Activated T-cell treated with anti-CD3 and anti-CD28 coated beads, Interleukin-2, amount 50 U/mL, for 24 hours (primary cell): ENCODE data around the gene QPCTL.
A peak's percentile ranks its signal among the peaks of the same experiment; 100 is the strongest.
"Not testable (repeated sequence)": the region's sequence is repeated elsewhere in the genome, so short reads cannot be mapped to it uniquely, and the experiment has no call there.

Experiments
- DNase-seq: peaks from one replicate; pipeline ENCODE4 v3.0.0-alpha.2; 2020
- H3K27ac Mint-ChIP-seq: 2 replicates; pipeline ENCODE4 v1.8.0; 2020; ENCODE audit warnings: mild to moderate bottlenecking, mixed read lengths
- H3K27me3 Mint-ChIP-seq: 2 replicates; pipeline ENCODE4 v1.8.0; 2020; ENCODE audit warnings: mixed read lengths
- H3K36me3 Mint-ChIP-seq: 2 replicates; pipeline ENCODE4 v1.8.0; 2020; ENCODE audit warnings: low read depth, mixed read lengths
- H3K4me1 Mint-ChIP-seq: 2 replicates; pipeline ENCODE4 v1.8.0; 2020; ENCODE audit warnings: low read depth, mixed read lengths
- H3K4me3 Mint-ChIP-seq: 2 replicates; pipeline ENCODE4 v1.8.0; 2020; ENCODE audit warnings: mild to moderate bottlenecking, moderate library complexity, mixed read lengths
- H3K9me3 Mint-ChIP-seq: 2 replicates; pipeline ENCODE4 v1.8.0; 2020; ENCODE audit warnings: mixed read lengths

Gene QPCTL

DNA sequence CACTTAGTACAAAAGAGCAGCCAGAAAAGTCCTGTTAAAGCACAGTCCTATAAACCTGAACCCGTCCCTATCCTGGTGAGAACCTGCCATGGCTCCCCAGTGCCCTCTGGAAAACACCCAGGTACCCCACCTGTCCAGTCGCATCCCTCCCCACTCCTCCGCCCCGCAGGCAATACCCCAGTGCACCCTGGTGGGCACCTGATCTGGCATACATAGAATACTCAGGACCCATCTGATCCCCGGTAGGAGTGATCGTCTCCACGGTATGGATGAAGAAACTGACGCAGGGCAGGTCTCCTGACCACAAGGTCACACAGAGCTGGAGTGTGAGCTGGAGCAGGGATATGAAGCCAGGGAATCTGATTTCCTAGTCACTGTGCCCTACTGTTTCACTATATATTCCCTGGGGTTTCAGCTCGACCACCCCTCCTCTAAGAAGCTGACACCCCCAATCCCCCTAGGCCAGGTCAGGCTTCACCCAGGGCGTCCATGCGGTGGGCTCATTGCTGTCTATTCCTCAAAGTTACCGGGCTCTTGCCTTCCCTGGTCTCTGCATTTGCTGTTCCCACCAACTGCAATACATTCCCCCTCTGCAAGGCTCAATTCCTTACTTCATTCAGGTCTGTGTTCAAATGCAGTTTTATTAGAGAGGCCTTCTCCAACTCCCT is 25.7 kb downstream of the QPCTL start:
- Mint-ChIP-seq H3K4me3 (peak overlapping the region; percentile 93), H3K4me1 (peaks cover 51% of the 10 kb centered on the region), H3K27ac (peak overlapping the region; percentile 99), H3K36me3 (peaks cover 57% of the 10 kb centered on the region), H3K9me3 (no peaks in the 10 kb centered on the region), H3K27me3 (no peaks in the 10 kb centered on the region)
- no peak for DNase-seq

DNA sequence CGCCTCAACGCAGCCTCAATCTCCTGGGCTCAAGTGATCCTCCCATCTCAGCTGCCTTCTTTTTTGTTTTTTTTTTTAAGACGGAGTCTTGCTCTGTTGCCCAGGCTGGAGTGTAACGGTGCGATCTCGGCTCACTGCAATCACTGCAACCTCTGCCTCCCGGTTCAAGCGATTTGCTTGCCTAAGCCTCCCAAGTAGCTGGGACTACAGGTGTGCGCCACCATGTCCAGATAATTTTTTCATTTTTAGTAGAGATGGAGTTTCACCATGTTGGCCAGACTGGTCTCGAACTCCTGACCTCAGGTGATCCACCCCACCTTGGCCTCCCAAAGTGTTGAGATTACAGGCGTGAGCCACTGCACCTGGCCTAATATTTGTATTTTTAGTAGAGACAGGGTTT is 27.6 kb downstream of the QPCTL start:
- peaks cover 50% of the 10 kb centered on the region for H3K4me1 Mint-ChIP-seq
- peak overlapping the region; percentile 61 for H3K27ac Mint-ChIP-seq
- H3K27me3 Mint-ChIP-seq, DNase-seq, H3K9me3 Mint-ChIP-seq, H3K4me3 Mint-ChIP-seq: not testable (repeated sequence)
- peaks cover 63% of the 10 kb centered on the region for H3K36me3 Mint-ChIP-seq

DNA sequence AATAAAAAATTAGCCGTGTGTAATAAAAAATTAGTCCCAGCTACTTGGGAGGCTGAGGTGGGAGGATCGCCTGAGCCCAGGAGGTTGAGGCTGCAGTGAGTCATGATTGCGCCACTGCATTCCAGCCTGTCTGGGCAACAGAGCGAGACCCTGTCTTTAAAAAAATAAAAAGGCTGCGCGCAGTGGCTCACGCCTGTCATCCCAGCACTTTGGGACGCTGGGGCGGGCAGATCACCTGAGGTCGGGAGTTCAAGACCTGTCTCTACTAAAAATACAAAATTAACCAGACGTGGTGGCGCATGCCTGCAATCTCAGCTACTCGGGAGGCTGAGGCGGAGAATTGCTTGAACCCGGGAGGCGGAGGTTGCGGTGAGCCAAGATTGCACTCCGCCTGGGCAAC is 36.2 kb downstream of the QPCTL start:
- not testable (repeated sequence) for DNase-seq, H3K4me3 Mint-ChIP-seq, H3K9me3 Mint-ChIP-seq, H3K27me3 Mint-ChIP-seq, H3K27ac Mint-ChIP-seq
- Mint-ChIP-seq H3K4me1 (peaks cover 43% of the 10 kb centered on the region), H3K36me3 (peaks cover 35% of the 10 kb centered on the region)

DNA sequence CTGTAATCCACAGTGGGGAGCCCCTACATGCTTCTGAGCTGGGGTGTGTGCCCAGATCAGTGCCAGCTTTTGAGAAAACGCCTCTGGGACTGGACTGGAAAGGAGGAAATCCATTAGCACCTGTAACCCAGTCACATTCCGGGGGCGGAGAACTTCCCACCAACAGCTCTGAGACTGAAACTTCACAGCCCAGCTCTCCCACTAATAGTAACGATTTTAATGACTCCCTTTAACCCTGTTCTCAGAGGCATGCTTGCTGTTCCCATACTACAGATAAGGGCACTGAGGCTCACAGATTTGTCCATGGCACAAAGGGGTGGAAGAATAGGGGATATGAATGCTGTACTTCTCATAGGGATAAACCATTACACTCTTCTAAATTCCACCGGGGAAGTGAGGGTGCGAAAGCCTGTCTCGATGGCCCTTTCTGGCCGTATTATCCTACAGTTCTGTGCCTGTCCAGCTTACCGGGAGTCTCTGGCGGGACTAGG is 37.4 kb downstream of the QPCTL start:
- Mint-ChIP-seq H3K36me3 (peaks cover 28% of the 10 kb centered on the region), H3K4me1 (peaks cover 36% of the 10 kb centered on the region), H3K27me3 (no peaks in the 10 kb centered on the region), H3K4me3 (peak overlapping the region; percentile 93), H3K27ac (peak overlapping the region; percentile 90), H3K9me3 (no peaks in the 10 kb centered on the region)
- DNase-seq: peak; percentile 45

DNA sequence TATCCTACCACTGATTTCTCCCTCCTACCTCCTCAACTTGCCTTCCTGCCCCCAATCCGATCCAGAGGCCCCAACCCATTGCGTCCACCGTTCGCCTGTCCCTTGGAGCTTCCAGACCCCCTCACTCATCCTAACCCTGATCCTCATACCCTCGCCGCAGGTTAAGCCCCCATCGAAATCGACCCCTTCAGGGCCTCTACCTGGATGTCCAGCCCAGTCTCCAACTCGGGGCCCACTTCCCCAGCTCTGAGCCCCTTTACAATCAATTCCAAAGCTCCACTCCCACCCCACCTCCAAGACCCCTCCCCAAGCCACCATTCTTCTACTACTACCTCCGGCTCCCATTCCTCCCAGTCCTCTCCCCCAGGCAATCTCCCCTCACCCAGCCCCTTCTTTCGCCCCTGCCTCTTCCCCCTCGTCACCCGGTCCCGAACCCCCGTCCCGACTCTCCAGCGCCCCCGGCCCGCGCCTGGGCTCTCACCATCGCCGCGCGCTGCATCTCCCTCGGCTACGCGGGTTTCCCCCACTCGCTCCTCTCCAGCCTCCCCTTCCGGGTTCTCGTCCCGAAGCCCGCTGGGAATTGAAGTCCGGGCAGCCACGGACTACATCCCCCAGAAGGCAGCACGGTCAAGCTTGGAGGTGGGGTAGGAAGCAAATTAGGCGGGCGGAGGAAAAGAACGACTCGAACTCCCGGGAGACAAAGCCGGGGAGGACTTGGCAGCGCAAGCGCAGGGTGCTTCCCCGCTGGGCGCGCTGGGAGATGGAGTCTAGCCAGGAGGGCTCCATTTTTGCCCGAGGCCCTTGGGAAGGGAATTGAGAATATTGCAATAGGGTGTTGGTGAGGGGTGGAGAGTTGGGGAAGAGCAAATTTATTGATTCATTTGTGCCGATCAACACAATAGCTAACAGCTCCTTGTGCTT is 38.2 kb downstream of the QPCTL start, which contains the start of gene FBXO46:
Gene FBXO46 (minus strand): TSS at position 529 of the 921 bp plus-strand sequence. CDS start 17,401 bp downstream, outside the sequence.
- H3K9me3 Mint-ChIP-seq: no peaks in the 10 kb centered on the region
- H3K4me1 Mint-ChIP-seq: peaks cover 36% of the 10 kb centered on the region
- H3K4me3 Mint-ChIP-seq: peak within 1 kb of the TSS; percentile 93
- no peaks in the 10 kb centered on the region for H3K27me3 Mint-ChIP-seq
- peaks cover 24% of the 10 kb centered on the region for H3K36me3 Mint-ChIP-seq
- DNase-seq: peak; percentile 93
- peak within 1 kb of the TSS; percentile 90 for H3K27ac Mint-ChIP-seq

DNA sequence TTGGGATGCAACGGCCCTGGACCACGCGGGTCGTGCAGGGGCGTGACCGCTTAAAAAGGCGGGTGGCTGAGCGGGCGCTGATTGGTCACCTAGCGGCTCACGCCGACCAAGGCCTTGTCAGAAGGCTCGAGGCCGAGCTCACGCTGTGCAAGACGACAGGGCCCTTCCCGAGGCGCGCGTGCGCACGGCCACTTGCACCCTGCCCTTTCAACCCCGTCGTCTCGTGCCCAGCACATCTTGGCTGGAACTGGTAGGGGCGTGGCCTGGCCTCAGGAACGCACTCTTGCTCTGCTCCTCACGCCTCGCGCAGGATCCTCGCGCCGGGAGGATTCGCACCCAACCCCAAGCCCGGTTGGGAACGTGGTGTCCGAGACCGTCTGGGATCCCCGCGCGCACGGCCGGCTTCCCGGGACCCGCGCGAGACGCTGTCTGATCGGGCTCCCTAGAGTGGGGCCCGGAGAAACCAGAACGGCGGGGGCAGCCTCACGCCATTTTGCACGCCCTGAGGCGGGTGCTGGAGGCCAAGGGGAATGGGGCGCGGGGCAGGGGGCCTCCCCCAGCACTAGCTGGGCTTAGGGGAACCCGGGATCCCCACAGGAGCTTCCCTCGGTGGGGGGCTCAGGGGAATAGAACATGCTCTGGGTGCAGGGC is 40.8 kb downstream of the QPCTL start, which contains the start of gene MEIOSIN:
Gene MEIOSIN (plus strand): TSS at position 280 of the 651 bp plus-strand sequence. CDS start 1,938 bp downstream, outside the sequence.
- H3K9me3 Mint-ChIP-seq: no peaks in the 10 kb centered on the region
- no peak within 1 kb of the TSS for H3K27ac Mint-ChIP-seq
- H3K4me3 Mint-ChIP-seq: no peak within 1 kb of the TSS
- H3K27me3 Mint-ChIP-seq: no peaks in the 10 kb centered on the region
- no peak for DNase-seq
- H3K36me3 Mint-ChIP-seq: peaks cover 10% of the 10 kb centered on the region
- peaks cover 18% of the 10 kb centered on the region for H3K4me1 Mint-ChIP-seq

DNA sequence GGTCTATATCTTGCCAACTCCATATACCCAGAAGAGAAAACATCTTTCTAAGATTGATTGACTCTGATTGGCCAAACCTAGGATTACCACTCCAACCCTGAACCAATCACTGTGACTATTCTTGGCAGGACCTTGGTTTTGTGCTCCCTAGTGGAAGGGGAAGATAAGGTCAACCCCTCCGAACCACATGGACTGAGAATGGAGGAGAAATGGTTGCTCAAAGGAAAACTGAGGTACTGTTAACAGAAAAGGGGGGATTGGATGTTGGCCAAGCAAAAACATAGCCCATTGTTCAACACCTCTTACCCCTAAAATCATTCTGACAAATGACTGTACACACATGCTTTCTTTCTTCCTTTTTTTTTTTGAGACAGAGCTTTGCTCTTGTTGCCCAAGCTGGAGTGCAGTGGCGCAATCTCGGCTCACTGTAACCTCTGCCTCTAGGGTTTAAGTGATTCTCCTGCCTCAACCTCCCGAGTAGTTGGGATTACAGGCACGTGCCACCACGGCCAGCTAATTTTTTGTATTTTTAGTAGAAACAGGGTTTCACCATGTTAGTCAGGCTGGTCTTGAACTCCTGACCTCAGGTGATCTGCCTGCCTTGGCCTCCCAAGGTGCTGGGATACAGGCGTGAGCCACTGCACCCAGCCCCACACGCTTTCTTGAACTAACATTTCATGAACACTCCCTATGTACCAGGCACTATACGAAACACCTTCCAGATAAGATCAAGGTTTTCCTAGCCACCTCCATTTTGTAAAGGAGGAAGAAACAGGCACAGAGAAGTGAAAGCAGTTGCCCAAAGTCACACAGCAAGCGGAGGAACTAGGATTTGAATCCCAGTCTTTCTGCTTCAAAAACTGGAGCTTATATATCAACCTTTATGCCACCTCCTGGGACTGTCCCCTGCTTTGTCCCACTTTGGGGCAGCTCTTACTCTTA is 47.3 kb downstream of the QPCTL start:
- DNase-seq: no peak
- Mint-ChIP-seq H3K4me3 (no peak overlapping the region), H3K4me1 (no peaks in the 10 kb centered on the region), H3K27ac (no peak overlapping the region), H3K9me3 (no peaks in the 10 kb centered on the region), H3K36me3 (no peaks in the 10 kb centered on the region), H3K27me3 (peaks cover 5% of the 10 kb centered on the region)

DNA sequence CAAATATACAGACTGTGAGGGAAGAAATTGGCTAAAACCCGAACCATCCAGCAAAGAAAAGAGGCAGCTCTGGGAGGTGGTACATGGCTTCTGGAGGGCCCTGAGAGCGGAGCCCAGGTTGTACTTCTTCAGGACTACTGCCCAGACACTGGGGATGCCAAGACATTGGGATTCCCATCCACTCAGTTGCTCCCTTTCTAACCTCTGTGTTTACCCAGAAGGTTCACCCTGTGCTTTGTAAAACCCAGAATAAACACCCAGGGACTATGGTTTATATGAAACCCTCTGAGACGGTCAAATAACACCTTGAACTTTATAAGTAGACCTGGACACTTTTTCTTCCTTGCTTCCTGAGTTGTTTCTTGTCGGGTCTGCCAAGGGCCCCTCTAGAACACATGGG is 50.5 kb downstream of the QPCTL start:
- Mint-ChIP-seq H3K27ac (no peak overlapping the region), H3K9me3 (no peaks in the 10 kb centered on the region), H3K4me3 (no peak overlapping the region), H3K27me3 (peaks cover 8% of the 10 kb centered on the region), H3K4me1 (no peaks in the 10 kb centered on the region), H3K36me3 (no peaks in the 10 kb centered on the region)
- DNase-seq: no peak

DNA sequence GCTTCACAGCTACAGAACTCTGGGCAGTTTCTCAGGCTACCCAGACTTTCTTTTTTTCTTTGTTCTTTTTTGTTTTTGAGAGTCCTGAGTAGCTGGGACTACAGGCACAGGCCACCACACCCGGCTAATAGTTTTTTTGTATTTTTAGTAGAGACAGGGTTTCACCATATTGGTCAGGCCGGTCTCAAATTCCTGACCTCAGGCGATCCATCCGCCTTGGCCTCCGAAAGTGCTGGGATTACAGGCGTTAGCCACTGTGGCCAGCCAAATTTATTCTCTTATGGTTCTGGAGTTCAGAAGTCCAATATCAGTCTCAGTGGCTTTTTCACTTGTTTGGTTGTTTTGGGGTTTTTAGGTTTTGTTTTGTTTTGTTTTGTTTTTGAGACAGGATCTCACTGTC is 53.1 kb downstream of the QPCTL start:
- H3K27me3 Mint-ChIP-seq: peaks cover 8% of the 10 kb centered on the region
- DNase-seq: no peak
- H3K4me1 Mint-ChIP-seq: no peaks in the 10 kb centered on the region
- no peaks in the 10 kb centered on the region for H3K9me3 Mint-ChIP-seq
- no peak overlapping the region for H3K4me3 Mint-ChIP-seq
- H3K27ac Mint-ChIP-seq: no peak overlapping the region
- H3K36me3 Mint-ChIP-seq: no peaks in the 10 kb centered on the region

DNA sequence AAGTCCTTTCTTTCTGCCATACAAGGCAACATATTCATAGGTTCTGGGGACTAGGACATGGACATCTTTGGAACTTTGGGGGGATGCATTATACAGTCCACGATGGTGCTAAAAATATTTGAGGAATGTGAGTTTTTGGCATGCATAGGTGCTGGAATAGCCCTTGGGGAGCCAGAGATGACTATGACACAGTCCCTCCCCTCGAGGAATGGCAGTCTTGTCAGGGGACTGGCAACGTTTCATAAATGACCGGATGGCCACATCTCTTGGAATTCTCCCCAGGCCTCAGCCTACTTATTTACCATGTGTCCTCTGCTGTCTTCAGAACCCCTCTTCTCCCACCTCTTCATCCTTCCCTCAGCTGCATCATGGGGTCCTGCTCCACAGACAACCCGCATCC is 54.4 kb downstream of the QPCTL start:
- no peaks in the 10 kb centered on the region for H3K36me3 Mint-ChIP-seq
- H3K27me3 Mint-ChIP-seq: peaks cover 8% of the 10 kb centered on the region
- no peak for DNase-seq
- no peaks in the 10 kb centered on the region for H3K4me1 Mint-ChIP-seq
- no peak overlapping the region for H3K4me3 Mint-ChIP-seq
- no peak overlapping the region for H3K27ac Mint-ChIP-seq
- no peaks in the 10 kb centered on the region for H3K9me3 Mint-ChIP-seq

DNA sequence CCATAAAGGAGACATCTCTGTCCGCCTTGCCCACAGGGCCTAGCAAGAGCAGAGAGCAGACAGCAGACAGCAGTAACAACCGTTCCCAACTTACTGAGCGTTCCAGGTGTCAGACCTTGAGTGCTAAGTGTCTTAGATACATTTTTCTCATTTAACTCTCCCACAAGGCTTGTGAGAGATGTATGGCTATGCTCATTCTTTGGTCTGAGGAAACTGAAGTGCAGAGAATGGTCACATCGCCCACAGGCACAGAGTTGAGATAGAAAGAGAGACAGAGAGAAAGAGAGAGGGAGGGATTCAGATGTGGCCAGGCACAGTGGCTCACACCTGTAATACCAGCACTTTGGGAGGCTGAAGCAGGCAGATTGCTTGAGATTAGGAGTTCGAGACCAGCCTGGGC is 55.0 kb downstream of the QPCTL start:
- H3K36me3 Mint-ChIP-seq: no peaks in the 10 kb centered on the region
- DNase-seq: no peak
- H3K9me3 Mint-ChIP-seq: no peaks in the 10 kb centered on the region
- H3K4me3 Mint-ChIP-seq: no peak overlapping the region
- no peaks in the 10 kb centered on the region for H3K4me1 Mint-ChIP-seq
- peaks cover 5% of the 10 kb centered on the region for H3K27me3 Mint-ChIP-seq
- H3K27ac Mint-ChIP-seq: no peak overlapping the region

DNA sequence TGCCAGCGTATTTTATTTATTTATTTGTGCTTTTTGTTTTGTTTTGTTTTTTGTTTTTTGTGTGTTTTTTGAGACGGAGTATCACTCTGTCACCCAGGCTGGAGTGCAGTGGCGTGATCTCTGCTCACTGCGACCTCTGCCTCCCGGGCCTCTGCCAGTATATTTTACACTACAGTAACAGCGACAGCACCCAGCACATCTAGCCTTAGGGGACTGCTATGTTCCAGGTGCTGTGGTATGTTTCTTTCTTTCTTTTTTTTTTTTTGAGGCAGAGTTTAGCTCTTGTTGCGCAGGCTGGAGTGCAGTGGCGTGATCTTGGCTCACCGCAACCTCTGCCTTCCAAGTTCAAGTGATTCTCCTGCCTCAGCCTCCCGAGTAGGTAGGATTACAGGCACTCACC is 59.0 kb downstream of the QPCTL start:
- not testable (repeated sequence) for H3K4me1 Mint-ChIP-seq, H3K9me3 Mint-ChIP-seq, DNase-seq, H3K36me3 Mint-ChIP-seq, H3K27me3 Mint-ChIP-seq, H3K27ac Mint-ChIP-seq, H3K4me3 Mint-ChIP-seq

DNA sequence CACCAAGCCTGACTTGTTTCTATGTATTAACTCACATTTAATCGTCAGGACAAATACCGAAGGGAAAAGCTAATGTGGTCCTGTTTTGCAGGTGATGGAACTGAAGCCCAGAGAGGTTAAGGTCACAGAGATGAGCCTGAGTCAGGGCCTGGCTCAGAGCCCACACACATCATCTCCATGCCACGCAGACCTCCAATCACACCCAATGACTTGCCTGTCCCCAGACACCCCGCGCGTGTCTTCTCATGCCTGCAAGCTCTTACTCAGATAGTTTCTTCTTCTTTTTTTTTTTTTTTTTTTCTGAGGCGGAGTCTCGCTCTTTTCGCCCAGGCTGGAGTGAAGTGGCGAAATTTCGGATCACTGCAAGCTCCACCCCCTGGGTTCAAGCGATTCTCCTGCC is 60.2 kb downstream of the QPCTL start:
- H3K9me3 Mint-ChIP-seq: no peaks in the 10 kb centered on the region
- DNase-seq: no peak
- H3K36me3 Mint-ChIP-seq: no peaks in the 10 kb centered on the region
- no peaks in the 10 kb centered on the region for H3K27me3 Mint-ChIP-seq
- H3K4me3 Mint-ChIP-seq: no peak overlapping the region
- no peak overlapping the region for H3K27ac Mint-ChIP-seq
- no peaks in the 10 kb centered on the region for H3K4me1 Mint-ChIP-seq

DNA sequence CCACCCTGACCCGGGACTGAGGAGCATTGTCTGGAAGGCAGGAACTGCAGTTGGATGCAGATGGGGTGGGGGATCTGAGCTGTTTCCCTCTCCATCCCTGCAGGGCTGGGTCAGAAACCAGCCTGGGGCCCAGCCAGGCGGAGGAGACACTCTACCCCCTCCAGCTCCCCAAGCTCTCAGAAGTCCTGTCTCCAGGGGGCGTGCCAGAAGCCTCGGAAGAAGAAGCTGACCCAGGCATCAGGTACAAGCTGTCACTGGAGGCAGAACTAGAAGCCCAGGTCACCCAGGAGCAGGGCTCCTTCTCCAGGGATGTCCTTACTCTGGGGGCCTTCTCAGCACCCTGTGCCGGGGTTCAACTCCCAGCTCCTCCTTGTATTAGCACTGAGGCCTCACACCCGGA is 61.1 kb downstream of the QPCTL start:
- no peak for DNase-seq
- H3K36me3 Mint-ChIP-seq: no peaks in the 10 kb centered on the region
- H3K27ac Mint-ChIP-seq: no peak overlapping the region
- no peaks in the 10 kb centered on the region for H3K9me3 Mint-ChIP-seq
- no peaks in the 10 kb centered on the region for H3K27me3 Mint-ChIP-seq
- H3K4me3 Mint-ChIP-seq: no peak overlapping the region
- H3K4me1 Mint-ChIP-seq: no peaks in the 10 kb centered on the region
